ENCODE measurements around the gene MED17.

Gene MED17

GRCh38 chr11:93843906-93844305, 59.8 kb downstream of the MED17 start:
- DNase-seq, result no peak
- in situ Hi-C loops (cut with MboI; ENCODE audit: low pct_unique_long_range_greater_than_20kb, low sequenced_read_pairs), result no loop called here

DNA sequence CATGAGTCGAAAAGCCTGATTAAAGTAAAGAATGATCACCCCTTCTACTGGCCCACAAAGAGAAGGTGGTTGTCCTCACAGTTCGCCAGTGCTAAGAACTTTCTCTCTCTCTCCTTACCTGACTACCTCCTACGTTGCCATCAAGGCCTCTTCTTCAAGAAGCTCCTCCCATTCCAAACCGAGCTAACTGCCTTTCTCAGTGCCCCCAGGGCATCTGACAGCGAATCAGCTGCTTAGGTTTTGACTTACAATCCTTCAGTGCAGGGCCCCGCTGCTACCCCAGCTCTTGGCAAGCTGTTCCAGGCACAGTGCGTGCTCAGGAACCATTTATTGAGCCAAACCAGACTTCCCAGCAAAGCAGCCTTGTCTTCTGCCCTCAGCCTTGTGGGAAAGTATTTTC, 60.5 kb downstream of the MED17 start:
- in situ Hi-C loops (cut with MboI; ENCODE audit: low pct_unique_long_range_greater_than_20kb, low sequenced_read_pairs), result no loop called here
- no peak for DNase-seq

DNA sequence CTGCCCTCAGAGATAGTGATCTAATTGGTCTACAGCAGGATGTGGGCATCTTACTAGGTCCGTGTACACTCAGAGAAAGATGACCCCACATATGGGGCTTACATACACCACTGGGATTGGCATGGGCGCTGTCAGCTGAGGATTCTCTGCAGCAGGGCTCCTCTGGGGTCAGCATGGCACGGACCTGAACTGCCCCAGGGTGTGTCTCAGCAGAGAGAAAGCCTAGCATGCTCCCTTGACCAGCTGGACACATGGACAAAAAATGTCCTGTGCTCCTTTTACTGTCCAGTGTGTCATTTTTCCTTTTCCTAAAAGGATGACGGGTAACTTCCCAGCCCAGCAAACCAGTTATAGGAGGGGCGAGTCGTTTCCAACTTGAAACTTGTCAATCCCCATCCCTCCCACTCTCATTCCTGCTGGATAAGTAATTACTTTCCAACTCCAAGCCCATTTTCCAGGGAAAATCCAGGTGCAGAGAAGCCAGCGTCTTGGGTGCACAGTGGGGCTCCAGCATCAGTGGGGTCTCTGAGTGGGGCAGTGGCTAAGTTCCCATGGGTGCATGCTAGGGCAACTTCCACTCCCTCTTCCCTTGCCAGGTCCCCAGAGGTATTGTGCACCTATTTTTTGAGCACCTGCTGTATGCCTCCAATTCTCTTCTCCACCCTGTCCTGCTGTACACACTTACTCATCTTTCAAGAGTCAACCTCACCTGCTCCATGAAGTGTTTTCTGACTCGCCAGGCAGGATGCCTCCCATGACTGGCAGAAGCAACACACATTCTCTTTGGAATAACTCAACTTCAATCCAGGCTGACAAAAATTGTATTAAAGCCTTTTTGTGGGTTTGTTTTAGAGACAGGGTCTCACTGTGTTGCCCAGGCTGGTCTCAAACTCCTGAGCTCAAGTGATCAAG, 61.4 kb downstream of the MED17 start:
- DNase-seq, result no peak
- in situ Hi-C loops (cut with MboI; ENCODE audit: low pct_unique_long_range_greater_than_20kb, low sequenced_read_pairs), result no loop called here

GRCh38 chr11:93846411-93846810, 62.3 kb downstream of the MED17 start:
- in situ Hi-C loops (cut with MboI; ENCODE audit: low pct_unique_long_range_greater_than_20kb, low sequenced_read_pairs), result no loop called here

GRCh38 chr11:93849201-93849600, 65.1 kb downstream of the MED17 start:
- in situ Hi-C loops (cut with MboI; ENCODE audit: low pct_unique_long_range_greater_than_20kb, low sequenced_read_pairs), result no loop called here
- no peak for DNase-seq

More at GRCh38 chr11:93846411-93846810, 62.3 kb downstream of the MED17 start:
- DNase-seq, result no peak

GRCh38 chr11:93849751-93850593, 65.9 kb downstream of the MED17 start:
- DNase-seq, result no peak
- in situ Hi-C loops (cut with MboI; ENCODE audit: low pct_unique_long_range_greater_than_20kb, low sequenced_read_pairs), result no loop called here

DNA sequence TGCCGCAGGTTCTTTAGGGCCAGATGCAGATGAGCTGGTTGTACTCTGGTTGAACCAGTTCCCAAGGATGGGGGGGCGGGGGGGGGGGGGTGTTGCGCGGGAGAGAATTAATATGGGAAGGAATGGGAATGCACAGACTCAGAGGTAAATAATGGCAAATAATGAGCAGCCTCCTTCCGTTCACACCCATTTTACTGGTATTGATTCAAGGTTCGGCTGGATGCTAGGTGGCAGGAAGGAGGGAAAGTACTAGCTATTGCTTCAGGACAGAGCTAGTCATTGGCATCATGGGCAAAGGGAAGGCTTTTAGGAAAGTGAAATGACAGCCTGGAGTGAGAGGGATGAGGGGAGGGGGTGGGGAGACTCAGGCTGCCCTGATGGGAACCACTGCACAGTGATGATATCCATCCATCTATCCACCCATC, 66.5 kb downstream of the MED17 start, which contains the start of gene VSTM5:
TSS of gene VSTM5 (minus strand) at position 25 of the 425 bp plus-strand sequence. CDS start 116 bp downstream, outside the sequence.
- in situ Hi-C loops (cut with MboI; ENCODE audit: low pct_unique_long_range_greater_than_20kb, low sequenced_read_pairs), result no loop called here
- no peak for DNase-seq

- DNase-seq, result no peak
- in situ Hi-C loops (cut with MboI; ENCODE audit: low pct_unique_long_range_greater_than_20kb, low sequenced_read_pairs), result no loop called here
These were observed 68.2 kb downstream of the MED17 start for GRCh38 chr11:93852242-93852641.

DNA sequence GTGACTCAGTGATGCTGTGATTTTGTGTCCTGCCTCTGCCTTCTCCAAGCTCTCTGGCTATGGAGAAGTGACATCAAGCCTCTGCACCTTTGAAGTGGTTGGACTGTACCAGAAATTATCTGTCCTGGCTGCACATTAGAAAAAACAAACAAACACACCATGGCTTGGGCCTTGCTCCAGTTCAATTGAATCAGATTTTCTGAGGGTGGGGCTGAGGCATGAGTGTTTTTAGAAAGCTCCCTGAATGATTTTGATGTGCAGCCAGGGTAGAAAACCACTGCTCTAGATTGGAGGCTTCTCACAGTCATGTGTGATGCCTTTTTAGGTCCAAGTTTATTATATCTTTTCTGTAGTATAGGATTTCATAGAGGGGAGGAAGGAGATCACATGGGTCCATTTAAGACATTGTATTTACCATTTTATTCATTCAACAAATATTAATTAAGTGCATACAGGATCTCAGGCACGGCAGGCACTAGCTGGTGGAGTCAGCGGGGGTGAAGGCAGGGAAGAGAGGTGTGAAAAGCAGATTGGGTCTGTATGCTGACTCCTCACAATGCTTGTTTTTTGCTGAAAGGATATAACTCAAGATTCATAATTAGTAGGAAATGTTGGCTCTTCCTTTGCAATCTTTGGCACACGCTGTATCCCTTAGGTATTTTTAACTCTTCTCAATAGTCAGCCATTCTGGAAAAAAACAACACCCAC, 73.5 kb downstream of the MED17 start:
- DNase-seq, result no peak
- in situ Hi-C loops (cut with MboI; ENCODE audit: low pct_unique_long_range_greater_than_20kb, low sequenced_read_pairs), result no loop called here

GRCh38 chr11:93858121-93858775, 74.2 kb downstream of the MED17 start:
- no peak for DNase-seq
- in situ Hi-C loops (cut with MboI; ENCODE audit: low pct_unique_long_range_greater_than_20kb, low sequenced_read_pairs), result no loop called here

DNA sequence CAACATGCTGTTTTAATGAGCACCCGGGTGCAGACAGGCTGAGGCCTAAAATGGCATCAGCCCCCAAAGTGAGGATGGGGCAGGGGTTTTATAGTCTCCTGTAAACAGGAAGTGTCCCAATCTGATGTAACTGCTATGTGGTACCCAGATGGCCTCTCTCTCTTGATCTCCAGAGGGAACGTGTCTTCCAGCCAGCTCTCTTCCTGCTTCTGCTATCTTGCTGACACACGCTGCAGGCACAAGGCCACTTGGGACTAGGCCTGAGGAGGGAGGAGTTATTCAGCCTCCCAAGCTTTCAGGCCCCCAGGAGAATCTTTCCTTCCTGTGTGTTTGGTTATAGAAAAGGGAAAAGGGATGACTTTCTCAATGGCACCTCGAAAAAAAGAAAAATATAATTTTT, 77.7 kb downstream of the MED17 start:
- no peak for DNase-seq
- in situ Hi-C loops (cut with MboI; ENCODE audit: low pct_unique_long_range_greater_than_20kb, low sequenced_read_pairs), result no loop called here

Measured in KBM-7 (cell line).